Neural cell (in vitro differentiated cells): ENCODE measurements around the gene ADGRB3. TPM values are rescaled to one million over a fixed set of nuclear protein-coding genes. Genes with fewer than 3 reads are reported as not detected.

ENCODE experiments used
- H2AFZ ChIP-seq: fragments of 200-600, 300-800 bp; sonication (generic), shearing (Covaris generic); 2 replicates; pipeline ENCODE4 v1.6.0; 2014; ENCODE audit warnings: low read depth, mild to moderate bottlenecking, antibody characterized with exemption, low read length, moderate library complexity
- H3F3A ChIP-seq: fragments of 200-600 bp; shearing (Covaris generic); 2 replicates; pipeline ENCODE4 v1.6.1; 2016; ENCODE audit warnings: mild to moderate bottlenecking, moderate library complexity, mixed read lengths, antibody characterized with exemption, low read length; ENCODE audit not compliant: insufficient read depth, poor library complexity, severe bottlenecking
- H3K27ac ChIP-seq: fragments of 200-600, 300-800 bp; sonication (generic), shearing (Covaris generic); 2 replicates; pipeline ENCODE4 v1.5.1; 2014; ENCODE audit warnings: mild to moderate bottlenecking, low read length, moderate library complexity
- H3K27me3 ChIP-seq: fragments of 300-800, 200-600 bp; sonication (generic), shearing (Covaris generic); 2 replicates; pipeline ENCODE4 v1.6.0; 2014; ENCODE audit warnings: mild to moderate bottlenecking, low read depth, low read length, moderate library complexity; ENCODE audit not compliant: insufficient read depth
- H3K36me3 ChIP-seq: fragments of 300-800, 200-600 bp; sonication (generic), shearing (Covaris generic); 2 replicates; pipeline ENCODE4 v1.5.1; 2014; ENCODE audit warnings: mild to moderate bottlenecking, antibody characterized with exemption, low read length, moderate library complexity; ENCODE audit not compliant: insufficient read depth
- H3K4me2 ChIP-seq: fragments of 300-800, 200-600 bp; sonication (generic), shearing (Covaris generic); 2 replicates; pipeline ENCODE4 v1.6.0; 2014; ENCODE audit warnings: mild to moderate bottlenecking, low read length
- H3K4me3 ChIP-seq: fragments of 300-800, 200-600 bp; sonication (generic), shearing (Covaris generic); 2 replicates; pipeline ENCODE4 v1.5.1; 2014; ENCODE audit warnings: mild to moderate bottlenecking, low read length, moderate library complexity
- H3K79me2 ChIP-seq: fragments of 200-600 bp; shearing (Covaris generic); replicated peaks from 2 replicates; pipeline ENCODE4 v1.6.0; 2014; ENCODE audit warnings: mild to moderate bottlenecking, low read length, moderate library complexity; ENCODE audit not compliant: insufficient read depth
- H3K9ac ChIP-seq: fragments of 300-800, 200-600 bp; sonication (generic), shearing (Covaris generic); 2 replicates; pipeline ENCODE4 v1.6.1; 2016; ENCODE audit warnings: mild to moderate bottlenecking, low read length, mixed read lengths
- H3K9me2 ChIP-seq: fragments of 200-600 bp; shearing (Covaris generic); 2 replicates; pipeline ENCODE4 v1.6.1; 2016; ENCODE audit warnings: mild to moderate bottlenecking, low read length, mixed read lengths; ENCODE audit not compliant: insufficient read depth
- H3K9me3 ChIP-seq: fragments of 200-600, 300-800 bp; sonication (generic), shearing (Covaris generic); 2 replicates; pipeline ENCODE4 v1.6.1; 2016; ENCODE audit warnings: mild to moderate bottlenecking, mixed run types, low read length, moderate library complexity, mixed read lengths
- H4K20me1 ChIP-seq: fragments of 200-600 bp; shearing (Covaris generic); 2 replicates; pipeline ENCODE4 v1.6.1; 2016; ENCODE audit warnings: mild to moderate bottlenecking, mixed run types; ENCODE audit not compliant: insufficient read depth
- EP300 ChIP-seq: fragments of 450-650 bp; conservative IDR thresholded peaks from 2 replicates; pipeline ENCODE4 v1.6.1; 2014; ENCODE audit warnings: antibody characterized with exemption, mild to moderate bottlenecking, moderate library complexity; ENCODE audit not compliant: poor library complexity, severe bottlenecking
- EZH2 ChIP-seq: fragments of 200-600, 300-800 bp; shearing (Covaris generic), sonication (generic); IDR thresholded peaks from 2 replicates; pipeline ENCODE4 v1.6.1; 2014; ENCODE audit warnings: antibody characterized with exemption, low read length, borderline replicate concordance, mild to moderate bottlenecking; ENCODE audit not compliant: insufficient read depth, poor library complexity, severe bottlenecking
- MXI1 ChIP-seq: fragments of 450-650 bp; conservative IDR thresholded peaks from 2 replicates; pipeline ENCODE4 v1.6.1; 2014; ENCODE audit warnings: antibody characterized with exemption, mild to moderate bottlenecking; ENCODE audit not compliant: poor library complexity, severe bottlenecking
- POLR2AphosphoS5 ChIP-seq: IDR thresholded peaks from 2 replicates; pipeline ENCODE4 v1.6.1; 2012
- RAD21 ChIP-seq: fragments of 450-650 bp; conservative IDR thresholded peaks from 2 replicates; pipeline ENCODE4 v1.6.1; 2014; ENCODE audit warnings: antibody characterized with exemption, mild to moderate bottlenecking, moderate library complexity
- REST ChIP-seq: IDR thresholded peaks from 2 replicates; pipeline ENCODE4 v1.6.1; 2012; ENCODE audit warnings: borderline replicate concordance
- SMC3 ChIP-seq: fragments of 450-650 bp; conservative IDR thresholded peaks from 2 replicates; pipeline ENCODE4 v1.6.1; 2014; ENCODE audit warnings: antibody characterized with exemption, mild to moderate bottlenecking, moderate library complexity; ENCODE audit not compliant: poor library complexity
- TAF1 ChIP-seq: IDR thresholded peaks from 2 replicates; pipeline ENCODE4 v1.6.1; 2012; ENCODE audit warnings: low read depth
- polyA plus RNA-seq: library from polyadenylated mRNA; depleted of rRNA; stranded (reverse); fragments of >200 nt; gene quantifications from 2 replicates; pipeline ENCODE4 v1.2.3, GENCODE V29; 2014
- TF ChIP-seq, protein P1 (sequence below): fragments of 450-650 bp; IDR thresholded peaks from 2 replicates; pipeline ENCODE4 v1.5.1; 2014; ENCODE audit warnings: antibody characterized with exemption, mild to moderate bottlenecking, moderate library complexity; ENCODE audit not compliant: poor library complexity, severe bottlenecking

The ADGRB3 gene
- polyA plus RNA-seq, 1 donor from 2014 or later: 66.5 TPM

DNA sequence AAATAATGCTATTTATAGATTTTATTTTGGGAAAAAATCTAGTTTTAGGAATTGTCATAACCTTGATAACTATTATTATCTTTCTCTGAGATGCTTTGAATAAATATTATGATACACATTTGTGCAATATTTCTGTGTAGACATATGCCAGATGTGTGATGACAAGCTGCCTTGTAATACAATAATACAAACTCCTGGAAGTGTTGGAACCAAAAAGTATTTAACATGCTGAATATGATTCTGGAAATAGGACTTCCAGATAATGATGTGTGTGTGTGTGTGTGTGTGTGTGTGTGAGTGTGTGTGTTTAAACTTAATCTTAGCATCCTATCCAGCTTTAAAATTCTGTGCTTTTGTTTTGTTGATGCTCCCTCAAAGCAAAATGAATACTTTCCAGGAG is 233.6 kb downstream of the ADGRB3 start:
- H3K9me3 ChIP-seq: peaks cover 6% of the 10 kb centered on the region
- TF ChIP-seq EP300 (no peak), REST (no peak), TAF1 (no peak), EZH2 (no peak), MXI1 (no peak), POLR2AphosphoS5 (no peak), SMC3 (no peak), RAD21 (no peak)
- TF ChIP-seq, protein P1, sequence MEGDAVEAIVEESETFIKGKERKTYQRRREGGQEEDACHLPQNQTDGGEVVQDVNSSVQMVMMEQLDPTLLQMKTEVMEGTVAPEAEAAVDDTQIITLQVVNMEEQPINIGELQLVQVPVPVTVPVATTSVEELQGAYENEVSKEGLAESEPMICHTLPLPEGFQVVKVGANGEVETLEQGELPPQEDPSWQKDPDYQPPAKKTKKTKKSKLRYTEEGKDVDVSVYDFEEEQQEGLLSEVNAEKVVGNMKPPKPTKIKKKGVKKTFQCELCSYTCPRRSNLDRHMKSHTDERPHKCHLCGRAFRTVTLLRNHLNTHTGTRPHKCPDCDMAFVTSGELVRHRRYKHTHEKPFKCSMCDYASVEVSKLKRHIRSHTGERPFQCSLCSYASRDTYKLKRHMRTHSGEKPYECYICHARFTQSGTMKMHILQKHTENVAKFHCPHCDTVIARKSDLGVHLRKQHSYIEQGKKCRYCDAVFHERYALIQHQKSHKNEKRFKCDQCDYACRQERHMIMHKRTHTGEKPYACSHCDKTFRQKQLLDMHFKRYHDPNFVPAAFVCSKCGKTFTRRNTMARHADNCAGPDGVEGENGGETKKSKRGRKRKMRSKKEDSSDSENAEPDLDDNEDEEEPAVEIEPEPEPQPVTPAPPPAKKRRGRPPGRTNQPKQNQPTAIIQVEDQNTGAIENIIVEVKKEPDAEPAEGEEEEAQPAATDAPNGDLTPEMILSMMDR: no peak
- no peak overlapping the region for H3K4me2 ChIP-seq
- no peak overlapping the region for H3K9ac ChIP-seq
- H3K27me3 ChIP-seq: no peaks in the 10 kb centered on the region
- no peak overlapping the region for H3K27ac ChIP-seq
- no peaks in the 10 kb centered on the region for H4K20me1 ChIP-seq
- no peak overlapping the region for H2AFZ ChIP-seq
- no peaks in the 10 kb centered on the region for H3F3A ChIP-seq
- H3K36me3 ChIP-seq: no peaks in the 10 kb centered on the region
- H3K79me2 ChIP-seq: no peaks in the 10 kb centered on the region
- H3K9me2 ChIP-seq: no peaks in the 10 kb centered on the region
- H3K4me3 ChIP-seq: no peak overlapping the region

- no peaks in the 10 kb centered on the region for H3F3A ChIP-seq
- TF ChIP-seq TAF1 (no peak), RAD21 (no peak), POLR2AphosphoS5 (no peak), REST (no peak), EZH2 (no peak), MXI1 (no peak), EP300 (no peak), SMC3 (no peak)
- TF ChIP-seq, protein P1: no peak
- no peaks in the 10 kb centered on the region for H3K79me2 ChIP-seq
- no peaks in the 10 kb centered on the region for H3K9me3 ChIP-seq
- no peak overlapping the region for H2AFZ ChIP-seq
- H3K27me3 ChIP-seq: no peaks in the 10 kb centered on the region
- H3K4me2 ChIP-seq: no peak overlapping the region
- H3K9ac ChIP-seq: no peak overlapping the region
- no peaks in the 10 kb centered on the region for H4K20me1 ChIP-seq
- H3K4me3 ChIP-seq: no peak overlapping the region
- H3K27ac ChIP-seq: no peak overlapping the region
- no peaks in the 10 kb centered on the region for H3K9me2 ChIP-seq
- H3K36me3 ChIP-seq: no peaks in the 10 kb centered on the region
Measured at GRCh38 chr6:68873236-68873635, 238.2 kb downstream of the ADGRB3 start.
